Measurements from ENCODE around the gene TFAP2E.

TFAP2E gene

DNA sequence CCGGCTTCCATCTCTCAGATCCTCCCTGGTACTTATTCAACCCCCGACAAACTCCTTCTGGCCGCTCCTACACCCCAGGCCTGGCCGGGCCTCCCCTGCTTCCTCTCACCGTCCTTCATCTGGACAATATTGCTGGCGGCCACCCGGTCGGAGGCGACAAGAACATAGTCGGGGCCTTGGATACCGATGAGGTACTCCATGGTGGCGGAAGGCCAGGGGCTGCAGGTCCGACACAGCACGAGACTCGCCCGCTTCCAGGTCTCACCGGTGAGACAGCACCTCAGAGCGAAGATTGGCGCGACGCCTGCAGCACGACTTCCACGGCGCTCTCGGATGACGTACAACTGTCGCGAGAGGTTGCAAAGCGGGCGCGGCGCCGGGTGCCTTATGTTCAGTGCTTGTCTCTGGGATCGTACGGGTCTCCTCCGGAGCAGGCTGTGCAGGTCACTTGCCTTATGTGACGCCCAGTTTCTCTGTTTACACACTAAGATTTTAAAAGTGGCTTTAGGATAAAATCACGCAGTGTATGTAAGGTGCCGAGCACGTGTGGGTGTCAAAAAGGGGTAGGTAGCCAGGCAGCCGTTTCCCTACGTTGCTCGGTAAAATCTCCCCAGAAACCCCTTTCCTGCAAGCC is 68.2 kb downstream of the TFAP2E start, which contains the start of gene PSMB2:
PSMB2 (minus strand) TSS at position 294 of the 634 bp plus-strand sequence; CDS start at position 200, 94 bp downstream.
- DNase-seq, result peak; percentile 37 to 94 (median 84)

DNA sequence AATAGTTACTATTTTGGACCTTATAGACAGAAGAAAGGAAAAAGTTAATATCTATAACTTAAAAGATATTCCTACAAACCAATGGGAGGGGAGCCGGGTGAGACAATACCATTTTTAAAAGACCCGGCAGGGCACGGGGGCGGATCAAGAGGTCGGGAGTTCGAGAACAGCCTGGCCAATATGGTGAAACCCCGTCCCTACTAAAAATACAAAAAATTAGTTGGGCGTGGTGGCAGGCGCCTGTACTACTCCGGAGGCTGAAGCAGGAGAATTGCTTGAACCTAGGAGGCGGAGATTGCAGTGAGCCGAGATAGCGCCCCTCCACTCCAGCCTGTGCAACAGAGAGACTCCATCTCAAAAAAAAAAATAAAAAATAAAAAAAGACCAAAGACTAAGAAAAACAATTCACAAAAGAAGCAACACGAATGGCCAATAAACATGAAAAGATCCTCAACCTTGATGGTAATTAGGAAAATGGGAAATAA is 69.4 kb downstream of the TFAP2E start:
- peak in 1 of 56 donors; percentile 2 for DNase-seq

GRCh38 chr1:35644204-35644603 is 71.1 kb downstream of the TFAP2E start:
- no peak for DNase-seq
